ENCODE data around the gene SDHA. TPM values are rescaled to one million over a fixed set of nuclear protein-coding genes. Genes with fewer than 3 reads are reported as not detected.

Gene SDHA
- total and polyA plus RNA-seq, 10 of the 15 experiments (the other 5 are each of a cell fraction or from before 2014, with no cell fraction given), result 63.3 to 205 (median 104) TPM

DNA sequence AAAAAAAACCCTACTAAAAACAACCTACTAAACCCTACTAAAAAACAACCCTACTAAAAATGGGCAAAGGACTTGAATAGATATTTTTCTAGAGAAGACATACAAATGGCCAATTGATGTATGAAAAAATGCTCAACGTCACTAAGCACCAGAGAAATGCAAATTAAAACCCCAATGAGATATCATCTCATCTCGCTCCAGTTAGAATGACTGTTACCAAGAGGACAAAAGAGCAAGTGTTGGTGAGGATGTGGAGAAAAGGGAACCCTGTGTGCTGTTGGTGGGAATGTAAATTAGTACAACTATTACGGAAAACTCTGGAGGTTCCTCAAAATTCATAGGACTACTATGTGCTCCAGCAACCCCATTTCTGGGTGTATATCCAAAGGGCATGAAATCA lies 10.8 kb downstream of the SDHA start:
- H3K4me1 ChIP-seq (ENCODE audit: control insufficient read depth, insufficient read depth, low read length), result no peaks in the 10 kb centered on the region
- ATAC-seq (no peak), DNase-seq (ENCODE audit: low read depth, low spot score) (no peak), FAIRE-seq (no peak)
- H3K79me2 ChIP-seq (ENCODE audit: control insufficient read depth, insufficient read depth, low read length), result no peaks in the 10 kb centered on the region
- ChIA-PET CTCF (no interaction called here), SMC1A (ENCODE audit: uncharacterized antibody, unreplicated experiment) (no interaction called here), RAD21 (ENCODE audit: unreplicated experiment) (no interaction called here), POLR2A (no interaction called here)
- no peak overlapping the region for H3K9ac ChIP-seq (ENCODE audit: control insufficient read depth, insufficient read depth, low read length)
- WGBS (ENCODE audit: insufficient coverage, insufficient replicate concordance, low lambda C conversion rate, missing lambda C conversion rate), result 98% methylated on average over 3 of the region's 3 CpGs
- no peaks in the 10 kb centered on the region for H4K20me1 ChIP-seq (ENCODE audit: control insufficient read depth, insufficient read depth)
- no peaks in the 10 kb centered on the region for H3K9me3 ChIP-seq (replicated peaks; ENCODE audit: control insufficient read depth, insufficient read depth, low read length)
- no peaks in the 10 kb centered on the region for H3K27me3 ChIP-seq (replicated peaks in 1 of 2; ENCODE audit: control insufficient read depth in 2 of 2, insufficient read depth in 2 of 2, low read length in 1 of 2)
- H3K4me2 ChIP-seq (ENCODE audit: control insufficient read depth, insufficient read depth), result no peak overlapping the region
- in situ Hi-C loops (cut with MboI), result no loop called here
- H2AFZ ChIP-seq (ENCODE audit: control insufficient read depth, low read depth, low read length), result no peak overlapping the region
- BruUV-seq (replicated peaks), result no TSS peak
- intact Hi-C loops (cut with micrococcal nuclease; ENCODE audit: unreplicated experiment), result no loop called here
- H3K4me3 ChIP-seq, result no peak overlapping the region
- no peak overlapping the region for H3K27ac ChIP-seq (ENCODE audit: control insufficient read depth, insufficient read depth)
- H3K36me3 ChIP-seq (ENCODE audit: control insufficient read depth in 2 of 2, insufficient read depth in 2 of 2, low read length in 1 of 2), result peaks cover 18 to 25% of the 10 kb centered on the region in 2 experiments
- no peak for TF ChIP-seq TCF12 (IDR thresholded peaks at IDR 0.05; ENCODE audit: low read depth, low read length)
- TF ChIP-seq PML (IDR thresholded peaks at IDR 0.05; ENCODE audit: low read length), result no peak
- no peak for TF ChIP-seq CREB1 (IDR thresholded peaks at IDR 0.05; ENCODE audit: low read depth)
- TF ChIP-seq, protein P1, sequence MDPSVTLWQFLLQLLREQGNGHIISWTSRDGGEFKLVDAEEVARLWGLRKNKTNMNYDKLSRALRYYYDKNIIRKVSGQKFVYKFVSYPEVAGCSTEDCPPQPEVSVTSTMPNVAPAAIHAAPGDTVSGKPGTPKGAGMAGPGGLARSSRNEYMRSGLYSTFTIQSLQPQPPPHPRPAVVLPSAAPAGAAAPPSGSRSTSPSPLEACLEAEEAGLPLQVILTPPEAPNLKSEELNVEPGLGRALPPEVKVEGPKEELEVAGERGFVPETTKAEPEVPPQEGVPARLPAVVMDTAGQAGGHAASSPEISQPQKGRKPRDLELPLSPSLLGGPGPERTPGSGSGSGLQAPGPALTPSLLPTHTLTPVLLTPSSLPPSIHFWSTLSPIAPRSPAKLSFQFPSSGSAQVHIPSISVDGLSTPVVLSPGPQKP (IDR thresholded peaks at IDR 0.05; ENCODE audit: low read depth, low read length), result no peak
- no peak for TF ChIP-seq WRNIP1 (IDR thresholded peaks at IDR 0.05; ENCODE audit: borderline replicate concordance, low read depth, low read length)
- no peak for TF ChIP-seq BMI1 (IDR thresholded peaks at IDR 0.05; ENCODE audit: borderline replicate concordance)
- TF ChIP-seq, protein P2, sequence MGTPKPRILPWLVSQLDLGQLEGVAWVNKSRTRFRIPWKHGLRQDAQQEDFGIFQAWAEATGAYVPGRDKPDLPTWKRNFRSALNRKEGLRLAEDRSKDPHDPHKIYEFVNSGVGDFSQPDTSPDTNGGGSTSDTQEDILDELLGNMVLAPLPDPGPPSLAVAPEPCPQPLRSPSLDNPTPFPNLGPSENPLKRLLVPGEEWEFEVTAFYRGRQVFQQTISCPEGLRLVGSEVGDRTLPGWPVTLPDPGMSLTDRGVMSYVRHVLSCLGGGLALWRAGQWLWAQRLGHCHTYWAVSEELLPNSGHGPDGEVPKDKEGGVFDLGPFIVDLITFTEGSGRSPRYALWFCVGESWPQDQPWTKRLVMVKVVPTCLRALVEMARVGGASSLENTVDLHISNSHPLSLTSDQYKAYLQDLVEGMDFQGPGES (IDR thresholded peaks at IDR 0.05), result no peak
- TF ChIP-seq, protein P3, sequence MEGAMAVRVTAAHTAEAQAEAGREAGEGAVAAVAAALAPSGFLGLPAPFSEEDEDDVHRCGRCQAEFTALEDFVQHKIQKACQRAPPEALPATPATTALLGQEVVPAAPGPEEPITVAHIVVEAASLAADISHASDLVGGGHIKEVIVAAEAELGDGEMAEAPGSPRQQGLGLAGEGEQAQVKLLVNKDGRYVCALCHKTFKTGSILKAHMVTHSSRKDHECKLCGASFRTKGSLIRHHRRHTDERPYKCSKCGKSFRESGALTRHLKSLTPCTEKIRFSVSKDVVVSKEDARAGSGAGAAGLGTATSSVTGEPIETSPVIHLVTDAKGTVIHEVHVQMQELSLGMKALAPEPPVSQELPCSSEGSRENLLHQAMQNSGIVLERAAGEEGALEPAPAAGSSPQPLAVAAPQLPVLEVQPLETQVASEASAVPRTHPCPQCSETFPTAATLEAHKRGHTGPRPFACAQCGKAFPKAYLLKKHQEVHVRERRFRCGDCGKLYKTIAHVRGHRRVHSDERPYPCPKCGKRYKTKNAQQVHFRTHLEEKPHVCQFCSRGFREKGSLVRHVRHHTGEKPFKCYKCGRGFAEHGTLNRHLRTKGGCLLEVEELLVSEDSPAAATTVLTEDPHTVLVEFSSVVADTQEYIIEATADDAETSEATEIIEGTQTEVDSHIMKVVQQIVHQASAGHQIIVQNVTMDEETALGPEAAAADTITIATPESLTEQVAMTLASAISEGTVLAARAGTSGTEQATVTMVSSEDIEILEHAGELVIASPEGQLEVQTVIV (IDR thresholded peaks at IDR 0.05; ENCODE audit: borderline replicate concordance, partially characterized antibody), result no peak
- TF ChIP-seq ZNF622 (IDR thresholded peaks at IDR 0.05), result no peak
- TF ChIP-seq CHD1 (IDR thresholded peaks at IDR 0.05; ENCODE audit: low read depth, low read length), result no peak
- TF ChIP-seq FOXM1 (IDR thresholded peaks at IDR 0.05; ENCODE audit: low read depth, low read length), result no peak
- TF ChIP-seq, protein P4, sequence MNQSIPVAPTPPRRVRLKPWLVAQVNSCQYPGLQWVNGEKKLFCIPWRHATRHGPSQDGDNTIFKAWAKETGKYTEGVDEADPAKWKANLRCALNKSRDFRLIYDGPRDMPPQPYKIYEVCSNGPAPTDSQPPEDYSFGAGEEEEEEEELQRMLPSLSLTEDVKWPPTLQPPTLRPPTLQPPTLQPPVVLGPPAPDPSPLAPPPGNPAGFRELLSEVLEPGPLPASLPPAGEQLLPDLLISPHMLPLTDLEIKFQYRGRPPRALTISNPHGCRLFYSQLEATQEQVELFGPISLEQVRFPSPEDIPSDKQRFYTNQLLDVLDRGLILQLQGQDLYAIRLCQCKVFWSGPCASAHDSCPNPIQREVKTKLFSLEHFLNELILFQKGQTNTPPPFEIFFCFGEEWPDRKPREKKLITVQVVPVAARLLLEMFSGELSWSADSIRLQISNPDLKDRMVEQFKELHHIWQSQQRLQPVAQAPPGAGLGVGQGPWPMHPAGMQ (IDR thresholded peaks at IDR 0.05; ENCODE audit: borderline replicate concordance), result no peak
- TF ChIP-seq NFXL1 (IDR thresholded peaks at IDR 0.05; ENCODE audit: borderline replicate concordance), result no peak
- TF ChIP-seq CEBPB (IDR thresholded peaks at IDR 0.05; ENCODE audit: borderline replicate concordance in 1 of 2, low read depth in 2 of 2, low read length in 2 of 2), result no peak
- no peak for TF ChIP-seq EZH2 (IDR thresholded peaks at IDR 0.05; ENCODE audit: borderline replicate concordance, control insufficient read depth, low read depth, low read length)
- no peak for TF ChIP-seq MEF2A (IDR thresholded peaks at IDR 0.05; ENCODE audit: insufficient read depth, low read depth, low read length)
- TF ChIP-seq RUNX3 (IDR thresholded peaks at IDR 0.05; ENCODE audit: low read length), result no peak
- TF ChIP-seq HCFC1 (IDR thresholded peaks at IDR 0.05; ENCODE audit: low read length), result no peak
- no peak for TF ChIP-seq NR2C2 (IDR thresholded peaks at IDR 0.05; ENCODE audit: borderline replicate concordance, control insufficient read depth, insufficient read length, low read depth)

Measured in GM12878 (cell line).